CD14-positive monocyte (primary cell): Measurements from ENCODE around the gene SEMG1. TPM values are rescaled to one million over a fixed set of nuclear protein-coding genes. Genes with fewer than 3 reads are reported as not detected.

Experiments used
- DNase-seq, 3 donors: peaks; one replicate each; pipeline ENCODE4 v3.0.0-alpha.2; 2011 to 2022
- H2AFZ ChIP-seq: 2 replicates; pipeline ENCODE4 v1.6.0; 2012; ENCODE audit warnings: mild to moderate bottlenecking, low read depth, low read length, inconsistent platforms; ENCODE audit not compliant: insufficient read depth, poor library complexity, severe bottlenecking
- H3K27ac ChIP-seq, 2 donors: 1 replicate in 1 of 2; 2 replicates in 1 of 2; pipeline ENCODE4 v1.5.1; 2012 to 2013; ENCODE audit warnings: low read length in 2 of 2, control low read depth in 1 of 2, inconsistent platforms in 1 of 2, low read depth in 1 of 2, mild to moderate bottlenecking in 1 of 2
- H3K27me3 ChIP-seq, 2 donors: one replicate each; pipeline versions ENCODE4 v1.6.0 to v1.6.1; 2011 to 2013; ENCODE audit warnings: low read length in 2 of 2; ENCODE audit not compliant: control insufficient read depth in 2 of 2, insufficient read depth in 2 of 2
- H3K36me3 ChIP-seq, 2 donors: replicated peaks in 1 of 2; 1 replicate in 1 of 2; 2 replicates in 1 of 2; pipeline versions ENCODE4 v1.5.1 to v1.6.1; 2012 to 2013; ENCODE audit warnings: low read length in 2 of 2, control low read depth in 1 of 2, inconsistent platforms in 1 of 2, mild to moderate bottlenecking in 1 of 2; ENCODE audit not compliant: insufficient read depth in 2 of 2, control insufficient read depth in 1 of 2
- H3K4me1 ChIP-seq, 2 donors: 1 replicate in 1 of 2; 2 replicates in 1 of 2; pipeline versions ENCODE4 v1.5.1 to v1.6.1; 2012 to 2013; ENCODE audit warnings: low read length in 2 of 2, control low read depth in 1 of 2, inconsistent platforms in 1 of 2, mild to moderate bottlenecking in 1 of 2, moderate library complexity in 1 of 2; ENCODE audit not compliant: insufficient read depth in 2 of 2, control insufficient read depth in 1 of 2
- H3K4me2 ChIP-seq: replicated peaks from 2 replicates; pipeline ENCODE3; 2012; ENCODE audit warnings: low read length, moderate library complexity, mild to moderate bottlenecking; ENCODE audit not compliant: poor library complexity, severe bottlenecking; ENCODE audit errors: extremely low read depth
- H3K4me3 ChIP-seq, 3 experiments: fragments of 200-600 bp in 1 of 3; sonication (generic) in 1 of 3; replicated peaks in 1 of 3; 1 replicate in 2 of 3; 2 replicates in 1 of 3; pipeline ENCODE4 v1.5.1; 2011 to 2013; ENCODE audit warnings: low read length in 3 of 3, mild to moderate bottlenecking in 3 of 3, control low read depth in 2 of 3, low read depth in 2 of 3, inconsistent platforms in 1 of 3, moderate library complexity in 1 of 3
- H3K79me2 ChIP-seq: 2 replicates; pipeline ENCODE4 v1.6.0; 2012; ENCODE audit warnings: mild to moderate bottlenecking, control low read depth, inconsistent platforms, low read length, moderate library complexity; ENCODE audit not compliant: insufficient read depth
- H3K9ac ChIP-seq: 2 replicates; pipeline ENCODE4 v1.6.0; 2017; ENCODE audit warnings: low read length, mild to moderate bottlenecking; ENCODE audit not compliant: insufficient read depth, poor library complexity, severe bottlenecking
- H3K9me3 ChIP-seq, 2 donors: replicated peaks in 1 of 2; 1 replicate in 1 of 2; 2 replicates in 1 of 2; pipeline versions ENCODE4 v1.5.1 to v1.6.1; 2012 to 2013; ENCODE audit warnings: low read length in 2 of 2, control low read depth in 1 of 2; ENCODE audit not compliant: control insufficient read depth in 1 of 2, insufficient read depth in 1 of 2
- H4K20me1 ChIP-seq: 2 replicates; pipeline ENCODE4 v1.6.0; 2012; ENCODE audit warnings: mild to moderate bottlenecking, low read length, control low read depth, moderate library complexity; ENCODE audit not compliant: insufficient read depth
- H3K27ac Mint-ChIP-seq, 7 donors: one replicate each; pipeline ENCODE4 v1.8.0; 2020; ENCODE audit warnings: mild to moderate bottlenecking in 7 of 7, mixed read lengths in 7 of 7, moderate library complexity in 6 of 7, inconsistent platforms in 2 of 7
- H3K27me3 Mint-ChIP-seq, 3 donors: one replicate each; pipeline ENCODE4 v1.8.0; 2021 to 2022; ENCODE audit warnings: low read depth in 3 of 3, mild to moderate bottlenecking in 3 of 3, mixed read lengths in 3 of 3, moderate library complexity in 3 of 3, inconsistent platforms in 1 of 3
- H3K36me3 Mint-ChIP-seq, 2 donors: one replicate each; pipeline ENCODE4 v1.8.0; 2020; ENCODE audit warnings: mixed read lengths in 2 of 2, inconsistent platforms in 1 of 2, mild to moderate bottlenecking in 1 of 2
- H3K4me1 Mint-ChIP-seq: one replicate; pipeline ENCODE4 v1.8.0; 2020; ENCODE audit warnings: mild to moderate bottlenecking, mixed read lengths
- H3K4me3 Mint-ChIP-seq, 2 donors: one replicate each; pipeline ENCODE4 v1.8.0; 2020; ENCODE audit warnings: mild to moderate bottlenecking in 2 of 2, mixed read lengths in 2 of 2, moderate library complexity in 1 of 2
- H3K9me3 Mint-ChIP-seq, 7 donors: one replicate each; pipeline ENCODE4 v1.8.0; 2020 to 2022; ENCODE audit warnings: mixed read lengths in 7 of 7, mild to moderate bottlenecking in 6 of 7, moderate library complexity in 6 of 7, inconsistent platforms in 2 of 7
- WGBS: methylation state at CpG from one replicate; pipeline ENCODE4 v1.1.5; 2013; ENCODE audit warnings: missing lambda C conversion rate; ENCODE audit not compliant: insufficient coverage; 5-methylcytosine and 5-hydroxymethylcytosine counted together
- intact Hi-C, 2 donors: fragments of 100-400 bp; cut with micrococcal nuclease; formaldehyde crosslinking; loops; one replicate each; pipeline versions ENCODE4 v1.15.0 to v1.15.1; 2023
- polyA plus RNA-seq, 3 donors: library from polyadenylated mRNA; depleted of rRNA in 1 of 3; unstranded in 2 of 3; stranded (reverse) in 1 of 3; fragments of 300-500 nt in 2 of 3; fragments of >200 nt in 1 of 3; fragmentation: Illumina TruSeq in 2 of 3; gene quantifications; 1 replicate in 2 of 3; 2 replicates in 1 of 3; pipeline ENCODE4 v1.2.3, GENCODE V29; 2012 to 2021
- TF ChIP-seq, protein P1 (sequence below): fragments of 200-600 bp; IDR thresholded peaks from one replicate; pipeline ENCODE4 v1.8.0; 2022; ENCODE audit warnings: antibody characterized with exemption, mild to moderate bottlenecking

SEMG1 gene
- polyA plus RNA-seq, 3 donors = not detected

DNA sequence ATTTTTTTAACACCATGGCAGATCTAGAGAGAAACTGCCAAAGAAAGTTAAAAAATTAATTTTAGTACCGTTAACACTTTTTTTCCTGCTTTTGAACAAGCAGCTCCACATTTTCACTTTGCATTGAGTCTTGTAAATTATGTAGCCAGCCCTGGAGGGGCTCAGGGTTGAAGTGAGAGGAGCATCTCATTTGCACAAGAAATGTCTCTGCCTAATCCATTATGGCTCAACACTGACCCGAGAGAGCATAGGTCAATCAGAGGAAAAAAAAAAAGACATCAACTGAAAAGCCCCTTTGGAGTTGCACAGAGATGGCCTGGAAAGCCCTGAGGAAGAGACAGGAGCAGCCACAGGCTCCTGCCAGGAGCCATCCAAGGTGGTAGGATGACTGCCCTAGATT is 51.8 kb downstream of the SEMG1 start:
- Histone ChIP-seq H3K27ac (no peak overlapping the region), H3K4me2 (no peak overlapping the region), H4K20me1 (no peaks in the 10 kb centered on the region), H3K79me2 (no peaks in the 10 kb centered on the region), H3K4me1 (peaks cover 24 to 29% of the 10 kb centered on the region in 2 donors), H3K27me3 (no peaks in the 10 kb centered on the region), H3K9me3 (no peaks in the 10 kb centered on the region), H3K9ac (no peak overlapping the region), H3K4me3 (no peak overlapping the region), H2AFZ (no peak overlapping the region), H3K36me3 (no peaks in the 10 kb centered on the region)
- H3K27ac Mint-ChIP-seq = no peak overlapping the region
- H3K9me3 Mint-ChIP-seq = no peaks in the 10 kb centered on the region
- H3K4me1 Mint-ChIP-seq = peaks cover 27% of the 10 kb centered on the region
- H3K36me3 Mint-ChIP-seq = no peaks in the 10 kb centered on the region
- peaks cover 0 to 9% (median 2%) of the 10 kb centered on the region in 3 donors for H3K27me3 Mint-ChIP-seq
- TF ChIP-seq, protein P1, sequence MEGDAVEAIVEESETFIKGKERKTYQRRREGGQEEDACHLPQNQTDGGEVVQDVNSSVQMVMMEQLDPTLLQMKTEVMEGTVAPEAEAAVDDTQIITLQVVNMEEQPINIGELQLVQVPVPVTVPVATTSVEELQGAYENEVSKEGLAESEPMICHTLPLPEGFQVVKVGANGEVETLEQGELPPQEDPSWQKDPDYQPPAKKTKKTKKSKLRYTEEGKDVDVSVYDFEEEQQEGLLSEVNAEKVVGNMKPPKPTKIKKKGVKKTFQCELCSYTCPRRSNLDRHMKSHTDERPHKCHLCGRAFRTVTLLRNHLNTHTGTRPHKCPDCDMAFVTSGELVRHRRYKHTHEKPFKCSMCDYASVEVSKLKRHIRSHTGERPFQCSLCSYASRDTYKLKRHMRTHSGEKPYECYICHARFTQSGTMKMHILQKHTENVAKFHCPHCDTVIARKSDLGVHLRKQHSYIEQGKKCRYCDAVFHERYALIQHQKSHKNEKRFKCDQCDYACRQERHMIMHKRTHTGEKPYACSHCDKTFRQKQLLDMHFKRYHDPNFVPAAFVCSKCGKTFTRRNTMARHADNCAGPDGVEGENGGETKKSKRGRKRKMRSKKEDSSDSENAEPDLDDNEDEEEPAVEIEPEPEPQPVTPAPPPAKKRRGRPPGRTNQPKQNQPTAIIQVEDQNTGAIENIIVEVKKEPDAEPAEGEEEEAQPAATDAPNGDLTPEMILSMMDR = no peak
- 71% methylated on average over 1 of the region's 2 CpGs for WGBS
- no peak overlapping the region for H3K4me3 Mint-ChIP-seq
- intact Hi-C loops = no loop called here
- no peak for DNase-seq

Other genes starting within 250 kb of the SEMG1 start
- 1 to 10 TPM; 6.4 to 9.1 (median 7.7) TPM for gene TOMM34, start 246.6 kb upstream of the SEMG1 start, polyA plus RNA-seq
- 100 to 1,000 TPM in 1 of 3 donors, 10 to 100 TPM in 2; 53.0 to 123 (median 69.9) TPM for gene STK4, start 240.5 kb upstream of the SEMG1 start, polyA plus RNA-seq
- gene KCNS1, start 105.9 kb upstream of the SEMG1 start, polyA plus RNA-seq = under 1 TPM in 1 of 3 donors, not detected in 2; 0.23 TPM
- not detected for gene WFDC5, start 91.9 kb upstream of the SEMG1 start, polyA plus RNA-seq
- gene WFDC12, start 82.6 kb upstream of the SEMG1 start, polyA plus RNA-seq = not detected
- not detected for gene PI3, start 32.1 kb upstream of the SEMG1 start, polyA plus RNA-seq
- gene SEMG2, start 14.3 kb downstream of the SEMG1 start, polyA plus RNA-seq = not detected
- 1 to 10 TPM in 1 of 3 donors, under 1 TPM in 2; 0.47 to 1.2 (median 0.71) TPM for gene SLPI, start 47.5 kb downstream of the SEMG1 start, polyA plus RNA-seq
- gene RBPJL, start 99.8 kb downstream of the SEMG1 start, polyA plus RNA-seq = not detected
- not detected for gene MATN4, start 101.3 kb downstream of the SEMG1 start, polyA plus RNA-seq
- gene SDC4, start 141.4 kb downstream of the SEMG1 start, polyA plus RNA-seq = 1 to 10 TPM; 1.6 to 5.1 (median 1.9) TPM
- 10 to 100 TPM; 16.8 to 23.1 (median 22.1) TPM for gene SYS1, start 156.1 kb downstream of the SEMG1 start, polyA plus RNA-seq
- under 1 TPM in 1 of 3 donors, not detected in 2; 0.11 TPM for gene TP53TG5, start 171.3 kb downstream of the SEMG1 start, polyA plus RNA-seq
- gene DBNDD2, start 201.3 kb downstream of the SEMG1 start, polyA plus RNA-seq = 10 to 100 TPM; 15.6 to 22.1 (median 21.9) TPM
- 10 to 100 TPM; 49.2 to 87.6 (median 59.7) TPM for gene PIGT, start 209.1 kb downstream of the SEMG1 start, polyA plus RNA-seq